GM12873 (cell line): ENCODE data around the gene NFKBIB.

ENCODE experiments used
- TF ChIP-seq, protein P1 (sequence below): IDR thresholded peaks from 2 replicates; pipeline ENCODE4 v1.5.1; 2012; ENCODE audit warnings: low read depth, mild to moderate bottlenecking, moderate library complexity, low read length, control low read depth; ENCODE audit not compliant: insufficient read depth; ENCODE audit errors: missing control alignments

The NFKBIB gene

DNA sequence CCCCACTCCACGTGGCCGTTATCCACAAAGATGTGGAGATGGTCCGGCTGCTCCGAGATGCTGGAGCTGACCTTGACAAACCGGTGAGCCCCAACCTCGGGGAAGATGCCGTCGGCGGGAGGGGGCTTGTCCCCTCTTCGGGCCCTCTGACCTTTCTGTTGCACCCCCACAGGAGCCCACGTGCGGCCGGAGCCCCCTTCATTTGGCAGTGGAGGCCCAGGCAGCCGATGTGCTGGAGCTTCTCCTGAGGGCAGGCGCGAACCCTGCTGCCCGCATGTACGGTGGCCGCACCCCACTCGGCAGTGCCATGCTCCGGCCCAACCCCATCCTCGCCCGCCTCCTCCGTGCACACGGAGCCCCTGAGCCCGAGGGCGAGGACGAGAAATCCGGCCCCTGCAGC, 7.5 kb downstream of the NFKBIB start:
- TF ChIP-seq, protein P1, sequence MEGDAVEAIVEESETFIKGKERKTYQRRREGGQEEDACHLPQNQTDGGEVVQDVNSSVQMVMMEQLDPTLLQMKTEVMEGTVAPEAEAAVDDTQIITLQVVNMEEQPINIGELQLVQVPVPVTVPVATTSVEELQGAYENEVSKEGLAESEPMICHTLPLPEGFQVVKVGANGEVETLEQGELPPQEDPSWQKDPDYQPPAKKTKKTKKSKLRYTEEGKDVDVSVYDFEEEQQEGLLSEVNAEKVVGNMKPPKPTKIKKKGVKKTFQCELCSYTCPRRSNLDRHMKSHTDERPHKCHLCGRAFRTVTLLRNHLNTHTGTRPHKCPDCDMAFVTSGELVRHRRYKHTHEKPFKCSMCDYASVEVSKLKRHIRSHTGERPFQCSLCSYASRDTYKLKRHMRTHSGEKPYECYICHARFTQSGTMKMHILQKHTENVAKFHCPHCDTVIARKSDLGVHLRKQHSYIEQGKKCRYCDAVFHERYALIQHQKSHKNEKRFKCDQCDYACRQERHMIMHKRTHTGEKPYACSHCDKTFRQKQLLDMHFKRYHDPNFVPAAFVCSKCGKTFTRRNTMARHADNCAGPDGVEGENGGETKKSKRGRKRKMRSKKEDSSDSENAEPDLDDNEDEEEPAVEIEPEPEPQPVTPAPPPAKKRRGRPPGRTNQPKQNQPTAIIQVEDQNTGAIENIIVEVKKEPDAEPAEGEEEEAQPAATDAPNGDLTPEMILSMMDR, result no peak

DNA sequence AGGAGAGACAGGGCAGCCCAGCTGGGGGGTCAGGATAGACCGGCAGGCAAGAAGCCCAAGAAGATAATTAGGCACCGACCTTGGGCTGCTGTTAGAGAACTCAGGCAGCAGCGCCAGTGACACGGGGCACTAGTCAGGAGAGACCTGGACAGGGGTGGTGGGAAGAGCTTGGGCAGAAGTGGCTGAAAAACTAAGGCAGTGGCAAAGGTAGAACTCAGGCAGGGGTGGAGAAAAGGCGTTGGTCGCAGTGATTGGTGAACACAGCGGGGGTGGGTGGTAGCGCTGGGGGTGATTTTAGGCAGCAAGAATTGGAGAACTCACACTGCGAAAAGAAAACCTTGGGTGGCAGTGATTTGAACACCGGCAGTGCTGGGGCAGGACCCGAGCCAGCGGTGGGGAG, 7.9 kb downstream of the NFKBIB start:
- TF ChIP-seq, protein P1, result no peak

DNA sequence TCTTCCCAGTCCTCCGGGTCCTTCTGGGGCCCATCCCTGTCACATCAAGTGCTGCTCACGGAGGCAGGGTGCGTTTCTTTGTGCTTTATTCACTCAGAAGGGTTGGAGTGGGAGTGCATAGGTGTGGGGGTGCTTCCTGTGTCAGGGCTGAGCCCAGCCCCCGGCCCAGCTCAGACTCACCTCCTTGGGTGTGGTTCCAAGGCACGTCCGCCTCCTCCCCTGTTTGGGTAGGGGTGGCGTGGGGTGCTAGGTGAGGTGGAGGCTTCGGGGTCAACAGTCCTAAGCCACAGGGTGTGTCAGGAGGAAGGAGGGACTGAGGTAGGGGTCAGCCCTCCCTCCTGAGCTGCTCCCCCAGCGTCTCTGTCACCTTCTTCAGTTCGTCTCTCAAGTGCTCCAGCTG, 9.1 kb downstream of the NFKBIB start:
- TF ChIP-seq, protein P1, result no peak

DNA sequence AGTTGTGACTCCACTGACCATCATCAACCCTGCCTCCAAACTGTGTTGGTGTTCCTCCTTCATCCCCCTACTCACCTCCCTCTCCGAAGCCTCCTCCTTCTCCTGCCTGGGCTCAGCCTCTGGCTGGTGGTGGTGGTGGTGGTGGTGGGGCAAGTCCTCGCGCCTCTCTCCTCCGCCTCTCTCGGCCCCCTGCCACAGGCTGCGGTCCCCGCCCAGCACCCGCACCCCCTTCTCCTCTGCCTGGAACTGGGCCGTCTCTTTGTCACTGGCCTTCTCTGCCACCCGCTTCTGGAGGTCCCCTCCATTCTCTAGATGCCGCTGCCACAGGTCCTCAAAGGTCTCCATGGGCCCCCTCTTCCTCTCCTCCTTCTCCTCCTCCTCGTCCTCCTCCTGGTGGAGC, 10.7 kb downstream of the NFKBIB start:
- TF ChIP-seq, protein P1, result no peak

DNA sequence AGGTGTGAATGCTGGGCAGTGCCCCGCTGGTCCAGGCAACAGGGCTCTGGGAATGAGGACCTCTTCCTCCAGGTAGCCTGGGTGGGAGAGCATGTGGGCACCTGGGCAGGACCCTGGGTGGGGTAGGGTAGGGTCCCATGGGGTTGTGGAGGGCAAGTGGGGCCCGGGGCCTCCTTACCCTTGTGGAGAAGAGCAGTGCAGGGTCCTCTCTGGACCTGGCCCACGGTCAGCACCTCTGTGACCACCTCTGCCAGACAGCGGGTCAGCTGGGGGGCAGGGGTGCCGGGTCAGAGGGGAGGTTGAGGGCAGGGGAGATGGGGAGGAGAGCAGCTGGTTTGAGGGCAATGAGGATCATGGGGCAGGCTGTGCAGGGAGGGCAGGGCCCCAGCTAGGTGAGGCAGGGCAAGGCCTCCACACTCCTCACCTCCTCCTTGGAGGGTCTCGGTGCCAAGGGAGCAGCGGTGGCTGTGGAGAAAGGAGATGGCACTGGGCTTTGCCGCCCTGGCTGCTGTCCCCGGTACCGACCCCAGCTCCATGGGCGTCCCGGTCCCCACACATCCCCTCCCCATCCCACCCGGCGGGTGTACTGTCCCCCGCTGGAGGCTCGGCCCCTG, 11.7 kb downstream of the NFKBIB start:
- TF ChIP-seq, protein P1, result no peak

DNA sequence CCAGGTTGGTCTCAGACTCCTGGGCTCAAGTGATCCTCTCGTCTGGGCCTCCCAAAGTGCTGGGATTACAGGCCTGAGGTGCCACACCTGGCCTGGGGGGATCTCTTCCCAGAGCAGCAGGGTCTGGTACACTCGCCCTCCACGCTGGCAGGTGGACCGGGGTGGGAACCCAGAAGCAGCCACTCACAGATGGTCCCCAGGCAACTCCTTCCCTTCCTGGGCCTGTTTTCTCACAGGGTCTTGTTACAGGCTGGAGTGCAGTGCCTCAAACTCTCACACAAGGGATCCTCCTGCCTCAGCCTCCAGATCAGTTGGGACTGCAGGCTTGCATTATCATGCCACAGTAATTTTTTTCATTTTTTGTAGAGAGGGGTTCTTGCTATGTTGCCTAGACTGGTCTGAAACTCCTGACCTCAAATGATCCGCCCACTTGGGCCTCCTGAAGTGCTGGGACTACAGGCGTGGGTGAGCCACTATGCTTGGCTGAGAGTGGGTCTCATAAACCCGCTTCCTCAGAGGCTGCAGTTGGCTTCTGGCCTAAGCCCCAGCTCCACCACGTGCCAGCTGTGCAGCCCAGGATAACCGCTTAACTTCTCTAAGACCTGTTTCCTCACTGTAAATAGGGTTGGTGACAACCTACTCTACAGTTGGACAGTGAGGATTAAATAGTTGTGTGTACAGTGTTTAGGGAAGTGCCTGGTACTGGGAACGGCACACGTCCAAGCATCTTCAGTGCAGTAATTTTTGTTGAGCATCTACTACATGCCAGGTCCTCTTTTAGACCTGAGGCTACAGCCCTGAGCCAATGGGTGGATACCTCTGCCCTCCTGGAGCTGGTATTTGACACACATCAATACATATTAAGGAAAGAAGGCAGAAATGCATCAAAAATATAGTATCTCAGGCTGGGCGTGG, 13.1 kb downstream of the NFKBIB start:
- TF ChIP-seq, protein P1, result no peak

DNA sequence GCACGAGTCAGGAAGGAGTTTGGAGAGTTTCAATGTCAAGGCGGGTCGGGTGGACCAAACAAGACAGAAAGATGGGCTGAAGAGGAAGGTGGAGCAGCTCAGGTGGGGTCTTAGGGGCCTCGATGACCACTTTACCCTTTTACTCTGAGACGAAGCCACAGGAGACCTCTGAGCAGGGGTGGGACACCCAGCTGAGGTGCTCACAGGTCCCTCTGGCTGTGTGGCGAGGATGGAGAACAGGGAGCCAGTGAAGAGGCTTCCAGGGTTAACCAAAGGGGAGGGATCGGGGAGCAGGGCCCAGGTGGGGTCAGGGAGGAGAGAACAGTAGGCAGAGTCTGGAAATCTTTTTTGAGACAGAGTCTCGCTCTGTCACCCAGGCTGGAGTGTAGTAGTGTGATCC, 14.2 kb downstream of the NFKBIB start:
- TF ChIP-seq, protein P1, result no peak
